SK-N-SH (cell line): Measurements from ENCODE around the gene FADS2. TPM values are rescaled to one million over a fixed set of nuclear protein-coding genes. Genes with fewer than 3 reads are reported as not detected.

Source experiments
- CTCF ChIA-PET: fragments of 300-600, 350-600 bp; formaldehyde crosslinking; extraction: SDS; loops from one replicate; lab custom pipeline; 2021; lab: Yijun Ruan, JAX
- POLR2A ChIA-PET: fragments of 350-600 bp; sonication (Branson Sonifier 250); formaldehyde crosslinking; extraction: SDS; loops from one replicate; lab custom pipeline; 2020; ENCODE audit warnings: antibody characterized with exemption, inconsistent platforms; lab: Yijun Ruan, JAX
- DNase-seq: peaks from one replicate; pipeline ENCODE4 v3.0.0; 2012
- H2AFZ ChIP-seq: fragments of 200-600 bp; sonication (generic); 2 replicates; pipeline ENCODE4 v1.8.1; 2016; ENCODE audit warnings: antibody characterized with exemption, mild to moderate bottlenecking, low read depth
- H3F3A ChIP-seq: fragments of 200-600 bp; sonication (generic); replicated peaks from 2 replicates; pipeline ENCODE3; 2016; ENCODE audit warnings: antibody characterized with exemption, mild to moderate bottlenecking; ENCODE audit not compliant: insufficient read depth
- H3K27ac ChIP-seq, 2 experiments: fragments of 200-500 bp in 1 of 2; fragments of 200-600 bp in 1 of 2; sonication (Bioruptor generic) in 1 of 2; sonication (generic), shearing (Covaris generic) in 1 of 2; 2 replicates each; pipeline versions ENCODE4 v1.5.1 to v1.6.1; 2014 to 2016; ENCODE audit warnings: low read depth in 2 of 2, inconsistent platforms in 1 of 2, low read length in 1 of 2, mild to moderate bottlenecking in 1 of 2, mixed read lengths in 1 of 2
- H3K27me3 ChIP-seq: fragments of 200-600 bp; sonication (generic), shearing (Covaris generic); 2 replicates; pipeline ENCODE4 v1.6.1; 2016; ENCODE audit warnings: mixed run types; ENCODE audit not compliant: insufficient read depth
- H3K36me3 ChIP-seq, 2 experiments: fragments of 200-500 bp in 1 of 2; fragments of 200-600 bp in 1 of 2; sonication (Bioruptor generic) in 1 of 2; sonication (generic) in 1 of 2; replicated peaks in 1 of 2; 2 replicates each; pipeline versions ENCODE3 to v1.5.1; 2014 to 2016; ENCODE audit warnings: low read length in 1 of 2, mild to moderate bottlenecking in 1 of 2; ENCODE audit not compliant: insufficient read depth in 2 of 2, control insufficient read depth in 1 of 2
- H3K4me1 ChIP-seq, 2 experiments: fragments of 200-500 bp in 1 of 2; fragments of 200-600 bp in 1 of 2; sonication (Bioruptor generic) in 1 of 2; sonication (generic), shearing (Covaris generic) in 1 of 2; 2 replicates each; pipeline versions ENCODE4 v1.5.1 to v1.6.1; 2014 to 2016; ENCODE audit warnings: low read depth in 1 of 2, low read length in 1 of 2, mixed run types in 1 of 2; ENCODE audit not compliant: insufficient read depth in 2 of 2, control insufficient read depth in 1 of 2
- H3K4me2 ChIP-seq: fragments of 200-600 bp; sonication (generic), shearing (Covaris generic); 2 replicates; pipeline ENCODE4 v1.6.1; 2017; ENCODE audit warnings: mixed run types
- H3K4me3 ChIP-seq, 2 experiments: fragments of 200-500 bp in 1 of 2; fragments of 200-600 bp in 1 of 2; sonication (Bioruptor generic) in 1 of 2; sonication (generic), shearing (Covaris generic) in 1 of 2; 2 replicates each; pipeline versions ENCODE4 v1.5.1 to v1.8.1; 2014 to 2016; ENCODE audit warnings: low read depth in 2 of 2, inconsistent platforms in 1 of 2, low read length in 1 of 2, mild to moderate bottlenecking in 1 of 2, mixed read lengths in 1 of 2, moderate library complexity in 1 of 2
- H3K79me2 ChIP-seq: fragments of 200-600 bp; sonication (generic); 2 replicates; pipeline ENCODE4 v1.8.1; 2017; ENCODE audit warnings: mild to moderate bottlenecking; ENCODE audit not compliant: insufficient read depth
- H3K9ac ChIP-seq: fragments of 200-600 bp; sonication (generic); 2 replicates; pipeline ENCODE4 v1.6.1; 2017; ENCODE audit warnings: mixed run types
- H3K9me2 ChIP-seq: fragments of 200-600 bp; sonication (generic); 2 replicates; pipeline ENCODE4 v1.6.1; 2017; ENCODE audit warnings: mixed run types
- H3K9me3 ChIP-seq: fragments of 200-600 bp; sonication (generic); 2 replicates; pipeline ENCODE4 v1.6.1; 2017; ENCODE audit warnings: mixed run types, mild to moderate bottlenecking, moderate library complexity
- H4K20me1 ChIP-seq: fragments of 200-600 bp; sonication (generic); 2 replicates; pipeline ENCODE4 v1.6.1; 2017; ENCODE audit warnings: mild to moderate bottlenecking, mixed run types; ENCODE audit not compliant: insufficient read depth
- GATA2 ChIP-seq: sonication (generic); formaldehyde crosslinking; IDR thresholded peaks from 2 replicates; pipeline ENCODE4 v1.5.0; 2020; ENCODE audit warnings: mild to moderate bottlenecking, missing genetic modification reagents
- MEF2A ChIP-seq: IDR thresholded peaks from 2 replicates; pipeline ENCODE4 v1.4.0; 2012; ENCODE audit warnings: low read depth, borderline replicate concordance
- MXI1 ChIP-seq: IDR thresholded peaks from 2 replicates; pipeline ENCODE4 v1.6.1; 2012; ENCODE audit warnings: mild to moderate bottlenecking, low read depth, low read length, improper control_type of control experiment
- NFIC ChIP-seq: IDR thresholded peaks from 2 replicates; pipeline ENCODE4 v1.4.0; 2012; ENCODE audit warnings: borderline replicate concordance
- NRF1 ChIP-seq: IDR thresholded peaks from 2 replicates; pipeline ENCODE4 v1.6.1; 2012; ENCODE audit warnings: low read depth, mild to moderate bottlenecking, low read length
- RFX5 ChIP-seq: IDR thresholded peaks from 2 replicates; pipeline ENCODE4 v1.6.1; 2012; ENCODE audit warnings: mild to moderate bottlenecking, improper control_type of control experiment, low read length
- TEAD4 ChIP-seq: IDR thresholded peaks from 2 replicates; pipeline ENCODE4 v1.4.0; 2012; ENCODE audit warnings: mild to moderate bottlenecking, borderline replicate concordance; ENCODE audit not compliant: insufficient read depth
- WGBS: methylation state at CpG from one replicate; pipeline ENCODE4 v1.1.6; 2017; ENCODE audit warnings: low lambda C conversion rate; 5-methylcytosine and 5-hydroxymethylcytosine counted together
- polyA plus RNA-seq, 3 experiments: library from polyadenylated mRNA; depleted of rRNA; stranded (reverse); fragments of >200 nt; gene quantifications; 2 replicates each; pipeline ENCODE4 v1.2.3, GENCODE V29; 2012
- TF ChIP-seq, protein P1 (sequence below): IDR thresholded peaks from 2 replicates; pipeline ENCODE4 v1.6.1; 2012; ENCODE audit warnings: mild to moderate bottlenecking, low read depth, low read length, moderate library complexity
- TF ChIP-seq, protein P2 (sequence below): IDR thresholded peaks from 2 replicates; pipeline ENCODE4 v1.4.0; 2012; ENCODE audit warnings: low read depth, borderline replicate concordance
- TF ChIP-seq, protein P3 (sequence below): fragments of 150-350 bp; IDR thresholded peaks from 2 replicates; pipeline ENCODE4 v1.6.1; 2016; ENCODE audit warnings: mild to moderate bottlenecking, low read depth, low read length
- TF ChIP-seq, protein P4 (sequence below): IDR thresholded peaks from 2 replicates; pipeline ENCODE4 v1.4.0; 2012; ENCODE audit warnings: low read depth

The FADS2 gene
- polyA plus RNA-seq, 1 of the 3 experiments (the other 2 are of a cell fraction) = 67.8 TPM

DNA sequence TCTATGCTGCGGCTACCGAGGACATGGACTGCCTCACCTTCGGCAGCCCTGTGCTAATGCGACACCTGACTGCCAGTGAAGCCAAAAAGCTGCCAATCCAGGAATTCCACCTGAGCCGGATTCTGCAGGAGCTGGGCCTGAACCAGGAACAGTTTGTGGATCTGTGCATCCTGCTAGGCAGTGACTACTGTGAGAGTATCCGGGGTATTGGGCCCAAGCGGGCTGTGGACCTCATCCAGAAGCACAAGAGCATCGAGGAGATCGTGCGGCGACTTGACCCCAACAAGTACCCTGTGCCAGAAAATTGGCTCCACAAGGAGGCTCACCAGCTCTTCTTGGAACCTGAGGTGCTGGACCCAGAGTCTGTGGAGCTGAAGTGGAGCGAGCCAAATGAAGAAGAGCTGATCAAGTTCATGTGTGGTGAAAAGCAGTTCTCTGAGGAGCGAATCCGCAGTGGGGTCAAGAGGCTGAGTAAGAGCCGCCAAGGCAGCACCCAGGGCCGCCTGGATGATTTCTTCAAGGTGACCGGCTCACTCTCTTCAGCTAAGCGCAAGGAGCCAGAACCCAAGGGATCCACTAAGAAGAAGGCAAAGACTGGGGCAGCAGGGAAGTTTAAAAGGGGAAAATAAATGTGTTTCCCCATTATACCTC is 32.1 kb upstream of the FADS2 start:
- Histone ChIP-seq H3K4me1 (peaks cover 5 to 17% of the 10 kb centered on the region in 2 experiments; a peak in 3 of 4 replicates), H3K4me2 (no peak overlapping the region), H3K9ac (no peak overlapping the region), H3K27me3 (no peaks in the 10 kb centered on the region), H3K9me3 (no peaks in the 10 kb centered on the region), H3K9me2 (no peaks in the 10 kb centered on the region), H3K4me3 (no peak overlapping the region), H2AFZ (no peak overlapping the region), H3K36me3 (peaks cover 11 to 22% of the 10 kb centered on the region in 2 experiments), H3K27ac (no peak overlapping the region), H3K79me2 (peaks cover 84% of the 10 kb centered on the region), H3F3A (peaks cover 15% of the 10 kb centered on the region), H4K20me1 (no peaks in the 10 kb centered on the region; the same call in 1 of the 2 replicates)
- CTCF ChIA-PET = interaction anchor here (0.6 to 11.0 kb wide), 22 partner anchors 8 to 318 kb away, joined by 3 to 149 read pairs (median 8); partner anchors contain the start of genes FADS1 and FADS3
- POLR2A ChIA-PET = interaction anchor here (1.4 to 4.4 kb wide), 2 partner anchors 20 to 152 kb away, joined by 3 to 37 read pairs; partner anchors contain the start of gene FADS1
- WGBS = 94% methylated on average over 15 of the region's 18 CpGs
- TF ChIP-seq NFIC = no peak
- TF ChIP-seq NRF1 = no peak
- no peak for TF ChIP-seq MEF2A
- TF ChIP-seq GATA2 = no peak
- TF ChIP-seq, protein P1, sequence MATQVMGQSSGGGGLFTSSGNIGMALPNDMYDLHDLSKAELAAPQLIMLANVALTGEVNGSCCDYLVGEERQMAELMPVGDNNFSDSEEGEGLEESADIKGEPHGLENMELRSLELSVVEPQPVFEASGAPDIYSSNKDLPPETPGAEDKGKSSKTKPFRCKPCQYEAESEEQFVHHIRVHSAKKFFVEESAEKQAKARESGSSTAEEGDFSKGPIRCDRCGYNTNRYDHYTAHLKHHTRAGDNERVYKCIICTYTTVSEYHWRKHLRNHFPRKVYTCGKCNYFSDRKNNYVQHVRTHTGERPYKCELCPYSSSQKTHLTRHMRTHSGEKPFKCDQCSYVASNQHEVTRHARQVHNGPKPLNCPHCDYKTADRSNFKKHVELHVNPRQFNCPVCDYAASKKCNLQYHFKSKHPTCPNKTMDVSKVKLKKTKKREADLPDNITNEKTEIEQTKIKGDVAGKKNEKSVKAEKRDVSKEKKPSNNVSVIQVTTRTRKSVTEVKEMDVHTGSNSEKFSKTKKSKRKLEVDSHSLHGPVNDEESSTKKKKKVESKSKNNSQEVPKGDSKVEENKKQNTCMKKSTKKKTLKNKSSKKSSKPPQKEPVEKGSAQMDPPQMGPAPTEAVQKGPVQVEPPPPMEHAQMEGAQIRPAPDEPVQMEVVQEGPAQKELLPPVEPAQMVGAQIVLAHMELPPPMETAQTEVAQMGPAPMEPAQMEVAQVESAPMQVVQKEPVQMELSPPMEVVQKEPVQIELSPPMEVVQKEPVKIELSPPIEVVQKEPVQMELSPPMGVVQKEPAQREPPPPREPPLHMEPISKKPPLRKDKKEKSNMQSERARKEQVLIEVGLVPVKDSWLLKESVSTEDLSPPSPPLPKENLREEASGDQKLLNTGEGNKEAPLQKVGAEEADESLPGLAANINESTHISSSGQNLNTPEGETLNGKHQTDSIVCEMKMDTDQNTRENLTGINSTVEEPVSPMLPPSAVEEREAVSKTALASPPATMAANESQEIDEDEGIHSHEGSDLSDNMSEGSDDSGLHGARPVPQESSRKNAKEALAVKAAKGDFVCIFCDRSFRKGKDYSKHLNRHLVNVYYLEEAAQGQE = no peak
- TF ChIP-seq, protein P2, sequence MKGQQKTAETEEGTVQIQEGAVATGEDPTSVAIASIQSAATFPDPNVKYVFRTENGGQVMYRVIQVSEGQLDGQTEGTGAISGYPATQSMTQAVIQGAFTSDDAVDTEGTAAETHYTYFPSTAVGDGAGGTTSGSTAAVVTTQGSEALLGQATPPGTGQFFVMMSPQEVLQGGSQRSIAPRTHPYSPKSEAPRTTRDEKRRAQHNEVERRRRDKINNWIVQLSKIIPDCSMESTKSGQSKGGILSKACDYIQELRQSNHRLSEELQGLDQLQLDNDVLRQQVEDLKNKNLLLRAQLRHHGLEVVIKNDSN = no peak
- TF ChIP-seq RFX5 = no peak
- TF ChIP-seq, protein P3, sequence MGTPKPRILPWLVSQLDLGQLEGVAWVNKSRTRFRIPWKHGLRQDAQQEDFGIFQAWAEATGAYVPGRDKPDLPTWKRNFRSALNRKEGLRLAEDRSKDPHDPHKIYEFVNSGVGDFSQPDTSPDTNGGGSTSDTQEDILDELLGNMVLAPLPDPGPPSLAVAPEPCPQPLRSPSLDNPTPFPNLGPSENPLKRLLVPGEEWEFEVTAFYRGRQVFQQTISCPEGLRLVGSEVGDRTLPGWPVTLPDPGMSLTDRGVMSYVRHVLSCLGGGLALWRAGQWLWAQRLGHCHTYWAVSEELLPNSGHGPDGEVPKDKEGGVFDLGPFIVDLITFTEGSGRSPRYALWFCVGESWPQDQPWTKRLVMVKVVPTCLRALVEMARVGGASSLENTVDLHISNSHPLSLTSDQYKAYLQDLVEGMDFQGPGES = no peak
- TF ChIP-seq, protein P4, sequence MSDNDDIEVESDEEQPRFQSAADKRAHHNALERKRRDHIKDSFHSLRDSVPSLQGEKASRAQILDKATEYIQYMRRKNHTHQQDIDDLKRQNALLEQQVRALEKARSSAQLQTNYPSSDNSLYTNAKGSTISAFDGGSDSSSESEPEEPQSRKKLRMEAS = no peak
- no peak for TF ChIP-seq MXI1
- TF ChIP-seq TEAD4 = no peak
- DNase-seq = no peak
